ENCODE data around the gene TARBP1.

- TF ChIP-seq CTCF (IDR thresholded peaks at IDR 0.05) = no peak
- no peak for TF ChIP-seq POLR2A (IDR thresholded peaks at IDR 0.05)
These were observed 10.7 kb upstream of the TARBP1 start for GRCh38 chr1:234489698-234490077.

Measured in thyroid gland (tissue), 4 donors.